DOHH2 (cell line): ENCODE data around the gene KATNIP.

Experiments
- H3F3A ChIP-seq: fragments of 200-600 bp; sonication (generic), shearing (Covaris generic); 2 replicates; pipeline ENCODE4 v1.6.0; 2016; ENCODE audit warnings: antibody characterized with exemption, mild to moderate bottlenecking; ENCODE audit not compliant: control insufficient read depth, insufficient read depth
- H3K27ac ChIP-seq: fragments of 200-600 bp; sonication (generic); 2 replicates; pipeline ENCODE4 v1.5.1; 2014; ENCODE audit warnings: low read depth, mild to moderate bottlenecking, low read length, moderate library complexity
- H3K27me3 ChIP-seq: fragments of 200-600 bp; sonication (generic); 2 replicates; pipeline ENCODE4 v1.6.1; 2014; ENCODE audit warnings: mild to moderate bottlenecking, low read length, mixed read lengths; ENCODE audit not compliant: control insufficient read depth
- H3K36me3 ChIP-seq: fragments of 200-600 bp; sonication (generic); 2 replicates; pipeline ENCODE4 v1.6.1; 2014; ENCODE audit warnings: mild to moderate bottlenecking, low read length, moderate library complexity, mixed read lengths; ENCODE audit not compliant: control insufficient read depth
- H3K4me1 ChIP-seq: fragments of 200-600 bp; sonication (generic); 2 replicates; pipeline ENCODE4 v1.6.1; 2014; ENCODE audit warnings: mild to moderate bottlenecking, low read length, mixed read lengths; ENCODE audit not compliant: control insufficient read depth
- H3K4me2 ChIP-seq: fragments of 200-600 bp; sonication (generic); 2 replicates; pipeline ENCODE4 v1.6.0; 2014; ENCODE audit warnings: mild to moderate bottlenecking, low read length, moderate library complexity
- H3K4me3 ChIP-seq: fragments of 200-600 bp; sonication (generic); 2 replicates; pipeline ENCODE4 v1.5.1; 2014; ENCODE audit warnings: mild to moderate bottlenecking, low read length, mixed read lengths
- H3K79me2 ChIP-seq: fragments of 200-600 bp; sonication (generic); 2 replicates; pipeline ENCODE4 v1.6.1; 2014; ENCODE audit warnings: mild to moderate bottlenecking, low read length, mixed read lengths; ENCODE audit not compliant: control insufficient read depth
- H3K9me2 ChIP-seq: fragments of 200-600 bp; sonication (generic); replicated peaks from 2 replicates; pipeline ENCODE4 v1.6.1; 2014; ENCODE audit warnings: mild to moderate bottlenecking, low read length, mixed read lengths; ENCODE audit not compliant: control insufficient read depth
- H3K9me3 ChIP-seq: fragments of 200-600 bp; sonication (generic); 2 replicates; pipeline ENCODE4 v1.6.1; 2014; ENCODE audit warnings: antibody characterized with exemption, low read length, mixed read lengths; ENCODE audit not compliant: control insufficient read depth, insufficient read depth
- H4K20me1 ChIP-seq: fragments of 200-600 bp; sonication (generic); 2 replicates; pipeline ENCODE4 v1.6.0; 2014; ENCODE audit warnings: low read depth, mild to moderate bottlenecking, antibody characterized with exemption, low read length, moderate library complexity; ENCODE audit not compliant: control insufficient read depth, insufficient read depth
- EZH2phosphoT487 ChIP-seq: fragments of 200-600 bp; sonication (generic); IDR thresholded peaks from 2 replicates; pipeline ENCODE4 v1.6.1; 2017; ENCODE audit warnings: borderline replicate concordance, mild to moderate bottlenecking, antibody characterized with exemption, low read length, moderate library complexity, mixed read lengths
- TF ChIP-seq, protein P1 (sequence below): fragments of 200-600 bp; sonication (generic); IDR thresholded peaks from one replicate; pipeline ENCODE4 v1.5.1; 2014; ENCODE audit warnings: antibody characterized with exemption, mild to moderate bottlenecking, low read depth, low read length; ENCODE audit not compliant: poor library complexity, severe bottlenecking

Gene KATNIP

DNA sequence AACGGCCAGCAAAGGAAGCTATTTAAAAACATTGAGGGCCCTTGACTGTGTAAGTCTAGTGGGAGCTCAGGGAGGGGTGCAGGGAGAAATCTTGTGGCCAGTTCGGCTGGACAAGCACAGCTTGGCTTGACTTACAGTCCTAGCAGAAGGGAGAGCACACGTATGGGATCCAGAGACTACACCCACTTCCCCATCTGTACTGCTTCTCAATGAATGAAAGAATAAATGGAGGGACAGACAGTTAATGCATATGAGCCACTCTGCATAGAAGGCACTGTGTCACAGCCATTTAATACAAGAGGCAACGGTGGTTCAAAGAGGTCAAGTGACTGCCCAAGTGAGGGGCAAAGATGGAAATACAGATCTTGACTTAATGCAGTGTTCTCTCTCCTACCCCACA, 15.7 kb upstream of the KATNIP start:
- H3K9me3 ChIP-seq, result no peaks in the 10 kb centered on the region
- H3K27ac ChIP-seq, result no peak overlapping the region
- no peak overlapping the region for H3K4me3 ChIP-seq
- no peaks in the 10 kb centered on the region for H3K4me1 ChIP-seq
- no peak overlapping the region for H3K4me2 ChIP-seq
- H3K36me3 ChIP-seq, result peaks cover 77% of the 10 kb centered on the region
- no peak for TF ChIP-seq EZH2phosphoT487
- TF ChIP-seq, protein P1, sequence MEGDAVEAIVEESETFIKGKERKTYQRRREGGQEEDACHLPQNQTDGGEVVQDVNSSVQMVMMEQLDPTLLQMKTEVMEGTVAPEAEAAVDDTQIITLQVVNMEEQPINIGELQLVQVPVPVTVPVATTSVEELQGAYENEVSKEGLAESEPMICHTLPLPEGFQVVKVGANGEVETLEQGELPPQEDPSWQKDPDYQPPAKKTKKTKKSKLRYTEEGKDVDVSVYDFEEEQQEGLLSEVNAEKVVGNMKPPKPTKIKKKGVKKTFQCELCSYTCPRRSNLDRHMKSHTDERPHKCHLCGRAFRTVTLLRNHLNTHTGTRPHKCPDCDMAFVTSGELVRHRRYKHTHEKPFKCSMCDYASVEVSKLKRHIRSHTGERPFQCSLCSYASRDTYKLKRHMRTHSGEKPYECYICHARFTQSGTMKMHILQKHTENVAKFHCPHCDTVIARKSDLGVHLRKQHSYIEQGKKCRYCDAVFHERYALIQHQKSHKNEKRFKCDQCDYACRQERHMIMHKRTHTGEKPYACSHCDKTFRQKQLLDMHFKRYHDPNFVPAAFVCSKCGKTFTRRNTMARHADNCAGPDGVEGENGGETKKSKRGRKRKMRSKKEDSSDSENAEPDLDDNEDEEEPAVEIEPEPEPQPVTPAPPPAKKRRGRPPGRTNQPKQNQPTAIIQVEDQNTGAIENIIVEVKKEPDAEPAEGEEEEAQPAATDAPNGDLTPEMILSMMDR, result no peak
- no peaks in the 10 kb centered on the region for H3K79me2 ChIP-seq
- H3F3A ChIP-seq, result no peaks in the 10 kb centered on the region
- no peaks in the 10 kb centered on the region for H3K9me2 ChIP-seq
- H4K20me1 ChIP-seq, result no peaks in the 10 kb centered on the region
- H3K27me3 ChIP-seq, result no peaks in the 10 kb centered on the region

DNA sequence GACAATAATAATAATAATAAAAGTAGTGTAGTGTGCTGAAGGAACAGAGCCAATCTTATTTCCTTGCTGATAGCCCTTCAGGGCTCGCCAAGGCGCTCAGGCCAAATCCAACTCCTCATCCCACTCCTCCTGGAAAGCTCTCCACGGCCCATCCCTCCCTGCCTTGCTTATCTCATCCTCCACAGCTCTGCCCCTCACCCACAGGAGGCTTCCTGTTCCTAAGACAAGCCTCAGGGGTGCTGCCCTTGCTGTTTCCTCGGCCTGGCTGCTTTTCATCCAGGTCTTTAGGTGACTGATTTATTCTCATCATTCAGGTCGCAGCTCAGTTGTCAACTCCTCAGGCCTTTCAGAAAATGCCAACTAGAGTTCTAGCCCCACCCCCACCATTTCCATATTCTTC, 11.4 kb upstream of the KATNIP start:
- H4K20me1 ChIP-seq, result no peaks in the 10 kb centered on the region
- no peak overlapping the region for H3K4me3 ChIP-seq
- H3K79me2 ChIP-seq, result no peaks in the 10 kb centered on the region
- H3K4me1 ChIP-seq, result no peaks in the 10 kb centered on the region
- no peaks in the 10 kb centered on the region for H3K9me2 ChIP-seq
- no peak overlapping the region for H3K27ac ChIP-seq
- peaks cover 75% of the 10 kb centered on the region for H3K36me3 ChIP-seq
- no peaks in the 10 kb centered on the region for H3F3A ChIP-seq
- H3K27me3 ChIP-seq, result no peaks in the 10 kb centered on the region
- no peaks in the 10 kb centered on the region for H3K9me3 ChIP-seq
- H3K4me2 ChIP-seq, result no peak overlapping the region
- TF ChIP-seq, protein P1, result no peak
- no peak for TF ChIP-seq EZH2phosphoT487

DNA sequence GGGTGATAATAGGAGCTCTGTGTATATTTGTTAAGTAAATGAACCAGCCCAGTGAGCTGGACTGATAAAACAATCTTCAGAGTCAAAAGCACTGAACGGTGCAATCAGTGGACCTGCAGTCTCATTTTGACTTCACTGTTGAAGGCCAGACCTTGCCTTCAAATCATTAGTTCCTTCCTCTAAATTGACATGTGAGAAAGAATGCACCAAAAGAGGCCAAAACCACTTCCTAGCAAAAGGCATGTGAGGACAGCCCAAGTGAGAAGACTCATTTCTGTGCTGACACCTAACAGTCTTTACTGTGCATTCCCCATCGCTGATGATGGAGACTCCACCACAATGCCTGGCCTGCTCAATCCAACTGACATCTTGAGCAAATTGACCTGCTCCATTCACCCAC, 10.8 kb upstream of the KATNIP start:
- no peaks in the 10 kb centered on the region for H4K20me1 ChIP-seq
- TF ChIP-seq, protein P1, result no peak
- no peak for TF ChIP-seq EZH2phosphoT487
- no peaks in the 10 kb centered on the region for H3K27me3 ChIP-seq
- no peaks in the 10 kb centered on the region for H3K4me1 ChIP-seq
- no peaks in the 10 kb centered on the region for H3K9me3 ChIP-seq
- H3K4me3 ChIP-seq, result no peak overlapping the region
- H3F3A ChIP-seq, result no peaks in the 10 kb centered on the region
- H3K27ac ChIP-seq, result no peak overlapping the region
- no peaks in the 10 kb centered on the region for H3K79me2 ChIP-seq
- peaks cover 76% of the 10 kb centered on the region for H3K36me3 ChIP-seq
- H3K4me2 ChIP-seq, result no peak overlapping the region
- H3K9me2 ChIP-seq, result no peaks in the 10 kb centered on the region

DNA sequence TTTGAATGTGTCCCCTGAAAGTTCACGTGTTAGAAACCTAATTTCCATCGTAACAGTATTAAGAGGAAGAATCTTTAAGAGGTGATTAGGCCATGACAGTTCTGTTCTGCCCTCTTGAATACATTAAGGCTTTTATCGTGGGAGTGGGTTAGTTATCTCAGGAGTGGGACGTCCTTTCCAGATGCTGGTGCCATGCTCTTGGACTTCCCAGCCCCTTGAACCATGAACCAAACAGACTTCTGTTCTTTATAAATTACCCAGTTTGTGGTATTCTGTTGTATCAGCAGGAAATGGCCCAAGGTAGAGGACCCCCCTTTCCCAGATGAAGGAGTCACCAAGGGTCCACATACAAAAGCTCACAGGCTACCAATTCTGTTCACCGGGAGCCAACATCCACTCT, 10.3 kb upstream of the KATNIP start:
- no peak for TF ChIP-seq EZH2phosphoT487
- TF ChIP-seq, protein P1, result no peak
- Histone ChIP-seq H3K9me2 (no peaks in the 10 kb centered on the region), H3K9me3 (no peaks in the 10 kb centered on the region), H3K4me3 (no peak overlapping the region), H3K4me2 (no peak overlapping the region), H3K36me3 (peaks cover 76% of the 10 kb centered on the region), H3F3A (no peaks in the 10 kb centered on the region), H3K4me1 (no peaks in the 10 kb centered on the region), H3K27ac (no peak overlapping the region), H4K20me1 (no peaks in the 10 kb centered on the region), H3K79me2 (no peaks in the 10 kb centered on the region), H3K27me3 (no peaks in the 10 kb centered on the region)
